HG03571 (cell line): ENCODE measurements around the gene TMEM131L.
A peak's percentile ranks its signal among the peaks of the same experiment; 100 is the strongest.
"Not testable (repeated sequence)": the region's sequence is repeated elsewhere in the genome, so short reads cannot be mapped to it uniquely, and the experiment has no call there.

Experiments
- ATAC-seq: cut with Tn5 transposase; IDR thresholded peaks from one replicate; pipeline ENCODE4 v1.9.1; 2021; ENCODE audit not compliant: unreplicated experiment

The TMEM131L gene

GRCh38 chr4:153567660-153568059 lies 101.5 kb downstream of the TMEM131L start:
- not testable (repeated sequence) for ATAC-seq

DNA sequence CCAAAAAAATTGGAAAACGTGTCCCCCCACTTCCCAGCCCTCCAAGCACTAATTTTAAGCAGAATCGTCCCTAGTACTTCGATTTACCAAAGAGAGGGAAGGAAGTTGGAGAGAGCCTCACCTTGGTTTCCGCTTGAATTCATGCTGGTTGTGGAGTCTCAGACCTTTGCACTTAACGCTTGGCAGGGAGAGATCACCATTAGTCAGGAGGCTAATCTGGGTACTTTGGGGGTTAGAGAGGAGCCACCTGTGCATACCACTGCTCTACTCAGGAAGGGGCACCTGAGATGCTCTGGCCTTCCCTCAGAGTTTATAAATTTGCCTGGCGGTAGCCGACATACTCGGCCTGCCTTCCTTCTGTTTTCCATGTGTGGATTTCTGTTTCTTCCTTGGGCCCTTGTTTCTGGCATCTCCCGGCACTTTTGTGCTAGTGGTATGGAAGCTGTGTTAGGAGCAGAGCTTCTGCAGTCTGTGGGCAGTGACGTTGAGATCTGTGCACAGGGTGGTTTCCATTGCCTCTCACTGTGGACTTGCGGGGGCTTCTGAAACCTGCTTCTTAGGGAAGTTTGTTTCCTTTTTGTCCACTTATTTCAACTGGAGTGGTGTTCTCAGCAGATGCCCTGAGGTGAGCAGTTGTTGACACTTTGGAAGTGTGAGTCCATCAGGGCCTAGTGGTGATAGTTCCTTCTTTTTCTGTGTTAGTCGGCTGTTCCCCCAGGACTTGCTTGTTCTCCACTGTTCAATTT lies 104.2 kb downstream of the TMEM131L start:
- ATAC-seq = peak; percentile 63

- ATAC-seq = no peak
Observed at GRCh38 chr4:153571006-153571545, 104.9 kb downstream of the TMEM131L start.

- no peak for ATAC-seq
Observed at GRCh38 chr4:153572609-153573008, 106.4 kb downstream of the TMEM131L start.

GRCh38 chr4:153573221-153573620 lies 107.1 kb downstream of the TMEM131L start:
- no peak for ATAC-seq

GRCh38 chr4:153573881-153574802 lies 108.0 kb downstream of the TMEM131L start:
- peak; percentile 50 for ATAC-seq

DNA sequence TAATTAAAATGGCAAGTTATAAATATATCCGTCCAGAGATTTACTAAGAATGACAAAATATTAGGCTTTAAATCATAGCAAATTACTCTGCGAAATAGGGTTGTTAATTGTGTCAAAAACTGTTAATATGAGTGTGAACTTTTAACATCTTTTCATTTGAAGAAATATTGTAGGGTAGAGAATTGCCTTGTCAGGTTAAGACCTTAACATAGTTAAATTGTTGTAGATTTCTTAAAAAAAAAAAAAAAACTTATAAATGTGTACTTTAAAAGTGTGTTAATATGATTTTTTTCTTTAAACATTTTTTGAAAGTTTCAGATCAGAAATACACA lies 110.2 kb downstream of the TMEM131L start:
- ATAC-seq = no peak

DNA sequence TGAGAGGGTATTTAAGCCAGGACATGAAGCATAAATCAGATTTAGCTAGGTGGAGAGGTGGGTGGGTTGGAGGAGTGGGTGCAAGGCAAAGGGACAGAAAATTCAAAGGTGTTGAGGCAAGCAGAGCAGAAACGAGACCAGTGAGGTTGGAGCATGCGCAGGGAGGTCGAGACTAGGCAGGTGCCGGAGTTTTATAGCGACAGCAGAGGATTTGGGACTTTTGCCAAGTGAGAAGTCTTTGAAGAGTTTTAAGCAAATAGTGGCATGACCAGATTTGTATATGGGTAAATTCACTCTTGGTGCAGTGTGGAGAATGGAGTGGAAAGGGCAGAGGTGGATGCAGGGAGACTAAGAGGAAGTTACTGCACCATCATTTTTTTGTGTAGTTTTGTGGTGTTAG lies 110.9 kb downstream of the TMEM131L start:
- no peak for ATAC-seq

GRCh38 chr4:153579410-153579809 lies 113.2 kb downstream of the TMEM131L start:
- ATAC-seq = no peak

DNA sequence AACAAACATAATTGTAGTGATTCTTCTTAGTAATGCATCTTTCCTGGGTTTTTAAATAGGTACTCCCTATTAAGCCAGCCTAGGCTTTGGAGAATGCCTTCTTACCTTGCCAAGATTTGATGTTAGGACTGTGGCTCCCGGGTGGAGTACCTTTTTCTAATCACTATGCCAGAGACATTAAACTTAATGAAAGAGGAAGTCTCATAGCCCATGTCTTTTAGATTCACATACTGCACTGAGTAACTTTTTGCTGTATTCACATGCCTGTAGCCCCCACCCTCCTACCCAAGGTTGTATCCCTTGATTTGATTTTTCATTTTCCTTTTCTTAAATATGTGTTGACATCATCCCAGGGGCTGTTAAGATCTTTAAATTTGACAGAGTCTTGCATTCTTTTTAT lies 113.7 kb downstream of the TMEM131L start:
- no peak for ATAC-seq

GRCh38 chr4:153582954-153583702 lies 117.0 kb downstream of the TMEM131L start:
- no peak for ATAC-seq

- ATAC-seq = no peak
Observed at GRCh38 chr4:153585026-153585425, 118.9 kb downstream of the TMEM131L start.

DNA sequence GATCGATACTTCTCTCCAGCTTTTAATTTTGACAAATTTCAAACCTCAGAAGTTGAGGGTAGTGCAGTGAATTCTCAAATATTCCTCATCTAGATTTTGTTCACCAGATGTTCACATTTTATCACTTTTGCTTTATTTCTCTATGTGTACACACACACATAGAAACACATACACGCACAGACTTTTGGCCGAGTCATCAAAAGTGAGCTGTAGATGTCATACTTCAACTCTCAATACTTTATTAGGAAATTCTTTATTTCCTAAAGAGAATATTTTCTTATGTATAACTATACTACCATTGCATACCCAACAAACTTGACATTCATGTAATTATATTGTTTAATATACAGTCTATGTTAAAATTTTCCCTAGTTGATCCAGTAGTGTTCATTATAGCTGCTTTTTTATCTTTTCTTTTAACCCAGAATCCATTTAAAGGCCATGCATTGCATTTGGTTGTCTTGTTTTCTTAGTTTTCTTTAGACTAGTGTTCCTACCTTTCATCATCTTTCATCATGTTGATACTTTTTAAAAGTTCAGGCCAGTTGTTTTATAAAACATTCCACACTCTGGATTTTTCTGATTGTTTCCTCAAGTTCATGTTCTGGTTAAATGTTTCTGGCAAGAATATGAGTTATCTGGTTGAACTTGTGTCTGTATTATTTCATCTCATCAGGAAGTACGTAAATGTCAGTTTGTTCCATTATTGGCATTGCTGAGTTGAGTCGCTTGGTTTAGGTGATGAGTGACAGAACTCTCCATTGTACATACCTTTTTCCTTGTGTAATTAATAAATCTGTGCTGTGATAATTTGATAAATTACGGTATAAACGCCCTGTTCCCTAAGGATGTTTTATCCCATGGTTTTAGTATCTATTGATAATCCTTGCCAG lies 123.8 kb downstream of the TMEM131L start:
- no peak for ATAC-seq

- ATAC-seq = no peak
Observed at GRCh38 chr4:153591441-153591840, 125.3 kb downstream of the TMEM131L start.

- ATAC-seq = no peak
Observed at GRCh38 chr4:153592064-153592463, 125.9 kb downstream of the TMEM131L start.

GRCh38 chr4:153593161-153593560 lies 127.0 kb downstream of the TMEM131L start:
- no peak for ATAC-seq

DNA sequence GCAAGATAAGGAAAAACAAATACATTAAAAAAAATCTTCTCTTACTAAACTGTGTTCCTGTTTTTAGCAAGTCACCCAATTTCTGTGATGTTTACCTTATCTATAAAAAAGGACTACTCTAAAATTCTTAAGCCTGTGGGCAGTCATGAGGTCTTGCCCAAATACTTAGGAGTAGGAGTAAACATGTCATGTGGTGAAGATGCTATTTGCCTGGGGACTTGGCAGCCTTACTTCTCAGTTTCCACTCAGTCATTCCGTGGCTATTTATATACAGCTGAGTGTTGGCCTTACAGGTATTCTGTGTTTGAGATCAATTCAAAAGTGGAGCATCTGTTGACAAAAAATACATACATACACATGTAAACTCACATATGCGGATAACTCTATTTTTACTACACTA lies 128.1 kb downstream of the TMEM131L start:
- no peak for ATAC-seq

GRCh38 chr4:153595894-153596601 lies 129.9 kb downstream of the TMEM131L start:
- ATAC-seq = no peak

GRCh38 chr4:153602758-153603157 lies 136.6 kb downstream of the TMEM131L start:
- no peak for ATAC-seq

- no peak for ATAC-seq
Observed at GRCh38 chr4:153603258-153603657, 137.1 kb downstream of the TMEM131L start.
